HEK293 (cell line): ENCODE data around the gene RNF43.

Experiments
- CTCF ChIP-seq: fragments of 450-650 bp; formaldehyde crosslinking; IDR thresholded peaks from 2 replicates; pipeline ENCODE4 v1.5.1; 2016; ENCODE audit warnings: missing biosample characterization, missing genetic modification characterization
- ZBTB21 ChIP-seq: fragments of 450-650 bp; formaldehyde crosslinking; IDR thresholded peaks from 2 replicates; pipeline ENCODE4 v1.5.1; 2017; ENCODE audit warnings: missing biosample characterization, missing genetic modification characterization
- ZNF274 ChIP-seq, 2 experiments: fragments of 200-500 bp in 1 of 2; fragments of 450-650 bp in 1 of 2; sonication (Bioruptor generic) in 1 of 2; formaldehyde crosslinking in 1 of 2; IDR thresholded peaks; 2 replicates each; pipeline versions ENCODE4 v1.5.1 to v1.6.1; 2014 to 2016; ENCODE audit warnings: borderline replicate concordance in 1 of 2, inconsistent platforms in 1 of 2, low read length in 1 of 2, missing biosample characterization in 1 of 2, missing genetic modification characterization in 1 of 2
- ZNF324 ChIP-seq: fragments of 450-650 bp; formaldehyde crosslinking; IDR thresholded peaks from 2 replicates; pipeline ENCODE4 v1.5.1; 2016; ENCODE audit warnings: missing biosample characterization, missing genetic modification characterization
- ZNF600 ChIP-seq: fragments of 450-650 bp; formaldehyde crosslinking; IDR thresholded peaks from 2 replicates; pipeline ENCODE4 v1.5.1; 2016; ENCODE audit warnings: missing biosample characterization, missing genetic modification characterization

DNA sequence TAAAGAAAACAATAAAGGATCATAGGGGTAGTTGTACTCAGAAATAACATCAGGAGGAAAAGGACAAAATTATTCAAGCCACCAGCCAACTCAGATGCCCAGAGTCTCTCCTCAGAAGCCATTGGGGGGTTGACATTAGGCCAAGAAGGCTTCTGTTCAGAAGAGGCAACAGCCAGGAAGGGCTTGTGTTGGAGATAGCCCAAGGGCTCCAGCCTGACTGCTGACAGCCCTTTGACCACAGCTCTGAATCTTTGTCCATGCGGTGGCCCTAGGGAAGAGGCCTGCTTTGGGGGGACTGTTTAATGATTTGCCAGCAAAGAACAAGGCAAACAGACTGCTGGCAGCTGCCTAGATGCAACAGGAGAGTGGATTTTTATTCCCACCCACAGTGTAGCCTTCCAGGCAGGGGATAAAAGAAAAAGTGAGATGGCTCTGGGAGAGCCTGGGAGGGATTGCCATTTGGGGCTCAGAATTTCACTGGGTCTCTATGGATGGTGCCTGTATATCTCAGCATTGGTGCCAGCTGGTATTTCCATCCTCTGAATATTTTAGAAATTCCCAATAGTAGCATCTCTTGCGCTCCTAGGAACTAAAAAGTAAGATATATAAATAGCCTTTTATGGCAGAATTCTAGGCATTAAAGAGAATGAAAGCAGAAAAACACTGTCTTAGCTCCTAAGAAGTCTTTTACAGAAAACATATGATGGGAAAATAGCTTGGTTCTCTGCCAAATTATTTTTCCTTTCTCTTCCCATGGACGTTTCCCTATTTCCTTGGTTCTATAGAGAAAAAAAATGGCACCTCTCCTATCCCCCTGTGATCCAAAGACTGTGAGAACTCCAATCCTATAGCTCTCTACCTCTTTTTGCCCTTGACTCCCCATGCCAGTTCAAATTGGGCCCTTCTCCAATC is 36.0 kb downstream of the RNF43 start:
- TF ChIP-seq CTCF (tag by site-specific recombination) = no peak
- TF ChIP-seq ZBTB21 = no peak
- TF ChIP-seq ZNF600 (tag by site-specific recombination) = no peak
- no peak for TF ChIP-seq ZNF274 (IDR thresholded peaks at IDR 0.05; ENCODE audit: low read length)
- TF ChIP-seq ZNF274 (tag by site-specific recombination; IDR thresholded peaks at IDR 0.05; ENCODE audit: borderline replicate concordance) = no peak
- no peak for TF ChIP-seq ZNF324 (tag by site-specific recombination)
